Neural cell (in vitro differentiated cells): Measurements from ENCODE around the gene TMEM143. TPM values are rescaled to one million over a fixed set of nuclear protein-coding genes. Genes with fewer than 3 reads are reported as not detected.

Source experiments
- H2AFZ ChIP-seq: fragments of 200-600, 300-800 bp; sonication (generic), shearing (Covaris generic); 2 replicates; pipeline ENCODE4 v1.6.0; 2014; ENCODE audit warnings: low read depth, mild to moderate bottlenecking, antibody characterized with exemption, low read length, moderate library complexity
- H3F3A ChIP-seq: fragments of 200-600 bp; shearing (Covaris generic); 2 replicates; pipeline ENCODE4 v1.6.1; 2016; ENCODE audit warnings: mild to moderate bottlenecking, moderate library complexity, mixed read lengths, antibody characterized with exemption, low read length; ENCODE audit not compliant: insufficient read depth, poor library complexity, severe bottlenecking
- H3K27ac ChIP-seq: fragments of 200-600, 300-800 bp; sonication (generic), shearing (Covaris generic); 2 replicates; pipeline ENCODE4 v1.5.1; 2014; ENCODE audit warnings: mild to moderate bottlenecking, low read length, moderate library complexity
- H3K27me3 ChIP-seq: fragments of 300-800, 200-600 bp; sonication (generic), shearing (Covaris generic); 2 replicates; pipeline ENCODE4 v1.6.0; 2014; ENCODE audit warnings: mild to moderate bottlenecking, low read depth, low read length, moderate library complexity; ENCODE audit not compliant: insufficient read depth
- H3K36me3 ChIP-seq: fragments of 300-800, 200-600 bp; sonication (generic), shearing (Covaris generic); 2 replicates; pipeline ENCODE4 v1.5.1; 2014; ENCODE audit warnings: mild to moderate bottlenecking, antibody characterized with exemption, low read length, moderate library complexity; ENCODE audit not compliant: insufficient read depth
- H3K4me2 ChIP-seq: fragments of 300-800, 200-600 bp; sonication (generic), shearing (Covaris generic); 2 replicates; pipeline ENCODE4 v1.6.0; 2014; ENCODE audit warnings: mild to moderate bottlenecking, low read length
- H3K4me3 ChIP-seq: fragments of 300-800, 200-600 bp; sonication (generic), shearing (Covaris generic); 2 replicates; pipeline ENCODE4 v1.5.1; 2014; ENCODE audit warnings: mild to moderate bottlenecking, low read length, moderate library complexity
- H3K79me2 ChIP-seq: fragments of 200-600 bp; shearing (Covaris generic); replicated peaks from 2 replicates; pipeline ENCODE4 v1.6.0; 2014; ENCODE audit warnings: mild to moderate bottlenecking, low read length, moderate library complexity; ENCODE audit not compliant: insufficient read depth
- H3K9ac ChIP-seq: fragments of 300-800, 200-600 bp; sonication (generic), shearing (Covaris generic); 2 replicates; pipeline ENCODE4 v1.6.1; 2016; ENCODE audit warnings: mild to moderate bottlenecking, low read length, mixed read lengths
- H3K9me2 ChIP-seq: fragments of 200-600 bp; shearing (Covaris generic); 2 replicates; pipeline ENCODE4 v1.6.1; 2016; ENCODE audit warnings: mild to moderate bottlenecking, low read length, mixed read lengths; ENCODE audit not compliant: insufficient read depth
- H3K9me3 ChIP-seq: fragments of 200-600, 300-800 bp; sonication (generic), shearing (Covaris generic); 2 replicates; pipeline ENCODE4 v1.6.1; 2016; ENCODE audit warnings: mild to moderate bottlenecking, mixed run types, low read length, moderate library complexity, mixed read lengths
- H4K20me1 ChIP-seq: fragments of 200-600 bp; shearing (Covaris generic); 2 replicates; pipeline ENCODE4 v1.6.1; 2016; ENCODE audit warnings: mild to moderate bottlenecking, mixed run types; ENCODE audit not compliant: insufficient read depth
- CTCF ChIP-seq: fragments of 450-650 bp; IDR thresholded peaks from 2 replicates; pipeline ENCODE4 v1.5.1; 2014; ENCODE audit warnings: antibody characterized with exemption, mild to moderate bottlenecking, moderate library complexity; ENCODE audit not compliant: poor library complexity, severe bottlenecking
- EP300 ChIP-seq: fragments of 450-650 bp; conservative IDR thresholded peaks from 2 replicates; pipeline ENCODE4 v1.6.1; 2014; ENCODE audit warnings: antibody characterized with exemption, mild to moderate bottlenecking, moderate library complexity; ENCODE audit not compliant: poor library complexity, severe bottlenecking
- EZH2 ChIP-seq: fragments of 200-600, 300-800 bp; shearing (Covaris generic), sonication (generic); IDR thresholded peaks from 2 replicates; pipeline ENCODE4 v1.6.1; 2014; ENCODE audit warnings: antibody characterized with exemption, low read length, borderline replicate concordance, mild to moderate bottlenecking; ENCODE audit not compliant: insufficient read depth, poor library complexity, severe bottlenecking
- MXI1 ChIP-seq: fragments of 450-650 bp; conservative IDR thresholded peaks from 2 replicates; pipeline ENCODE4 v1.6.1; 2014; ENCODE audit warnings: antibody characterized with exemption, mild to moderate bottlenecking; ENCODE audit not compliant: poor library complexity, severe bottlenecking
- POLR2AphosphoS5 ChIP-seq: IDR thresholded peaks from 2 replicates; pipeline ENCODE4 v1.6.1; 2012
- RAD21 ChIP-seq: fragments of 450-650 bp; conservative IDR thresholded peaks from 2 replicates; pipeline ENCODE4 v1.6.1; 2014; ENCODE audit warnings: antibody characterized with exemption, mild to moderate bottlenecking, moderate library complexity
- REST ChIP-seq: IDR thresholded peaks from 2 replicates; pipeline ENCODE4 v1.6.1; 2012; ENCODE audit warnings: borderline replicate concordance
- SMC3 ChIP-seq: fragments of 450-650 bp; conservative IDR thresholded peaks from 2 replicates; pipeline ENCODE4 v1.6.1; 2014; ENCODE audit warnings: antibody characterized with exemption, mild to moderate bottlenecking, moderate library complexity; ENCODE audit not compliant: poor library complexity
- TAF1 ChIP-seq: IDR thresholded peaks from 2 replicates; pipeline ENCODE4 v1.6.1; 2012; ENCODE audit warnings: low read depth
- polyA plus RNA-seq: library from polyadenylated mRNA; depleted of rRNA; stranded (reverse); fragments of >200 nt; gene quantifications from 2 replicates; pipeline ENCODE4 v1.2.3, GENCODE V29; 2014

Gene TMEM143
- polyA plus RNA-seq, 1 donor from 2014 or later, result 4.2 TPM

GRCh38 chr19:48394331-48395169 lies 30.8 kb upstream of the TMEM143 start:
- Histone ChIP-seq H3K4me3 (peak overlapping the region; percentile 94), H3K9me3 (no peaks in the 10 kb centered on the region), H3K9me2 (no peaks in the 10 kb centered on the region), H3F3A (no peaks in the 10 kb centered on the region), H3K27me3 (peaks cover 24% of the 10 kb centered on the region), H3K4me2 (peak overlapping the region; percentile 86), H3K27ac (peak overlapping the region; percentile 85), H3K36me3 (no peaks in the 10 kb centered on the region), H3K79me2 (peaks cover 21% of the 10 kb centered on the region), H3K9ac (peak overlapping the region; percentile 95), H4K20me1 (no peaks in the 10 kb centered on the region), H2AFZ (peak overlapping the region; percentile 80)
- TF ChIP-seq EZH2, result no peak

GRCh38 chr19:48393559-48394330 lies 30.0 kb upstream of the TMEM143 start, which contains the start of gene GRIN2D:
TSS of gene GRIN2D (plus strand) at chr19:48393668. CDS start at chr19:48398393, 4,725 bp downstream.
- peak within 1 kb of the TSS; percentile 95 for H3K9ac ChIP-seq

More at GRCh38 chr19:48393559-48394330, 30.0 kb upstream of the TMEM143 start, which contains the start of gene GRIN2D:
- Histone ChIP-seq H3K27me3 (peaks cover 24% of the 10 kb centered on the region), H3K4me2 (peak within 1 kb of the TSS; percentile 86), H3F3A (no peaks in the 10 kb centered on the region), H3K79me2 (peaks cover 21% of the 10 kb centered on the region), H3K4me3 (peak within 1 kb of the TSS; percentile 94), H4K20me1 (no peaks in the 10 kb centered on the region), H3K9me3 (no peaks in the 10 kb centered on the region), H3K36me3 (no peaks in the 10 kb centered on the region), H3K27ac (peak within 1 kb of the TSS; percentile 85), H2AFZ (peak within 1 kb of the TSS; percentile 80), H3K9me2 (no peaks in the 10 kb centered on the region)
- TF ChIP-seq MXI1 (peak; percentile 42), REST (peak; percentile 23), TAF1 (peak; percentile 27), EP300 (peak; percentile 19), RAD21 (peak; percentile 36), SMC3 (peak; percentile 30), POLR2AphosphoS5 (peak; percentile 80), CTCF (peak; percentile 46), EZH2 (no peak)
